Cardiac septum (tissue), 1 donor: ENCODE measurements around the gene EBPL. TPM values are rescaled to one million over a fixed set of nuclear protein-coding genes. Genes with fewer than 3 reads are reported as not detected.

ENCODE experiments used
- DNase-seq: peaks from one replicate; pipeline ENCODE4 v3.0.0-alpha.2; 2020; ENCODE audit warnings: low spot score
- intact Hi-C: fragments of 100-400 bp; cut with DNase I; formaldehyde crosslinking; loops from one replicate; pipeline ENCODE4 v1.14.0; 2022
- total RNA-seq: library from RNA; stranded (reverse); fragmentation: NEBNext Ultra II Directional; extraction: Animal tissue kit (Norgen Biotek cat#: 25700); gene quantifications from one replicate; pipeline ENCODE4 v1.2.1, GENCODE V29; 2021
- donor health status: DM: no; HTN: no; CAD: no.

The EBPL gene
- total RNA-seq, 1 donor from 2014 or later, result 6.7 TPM

DNA sequence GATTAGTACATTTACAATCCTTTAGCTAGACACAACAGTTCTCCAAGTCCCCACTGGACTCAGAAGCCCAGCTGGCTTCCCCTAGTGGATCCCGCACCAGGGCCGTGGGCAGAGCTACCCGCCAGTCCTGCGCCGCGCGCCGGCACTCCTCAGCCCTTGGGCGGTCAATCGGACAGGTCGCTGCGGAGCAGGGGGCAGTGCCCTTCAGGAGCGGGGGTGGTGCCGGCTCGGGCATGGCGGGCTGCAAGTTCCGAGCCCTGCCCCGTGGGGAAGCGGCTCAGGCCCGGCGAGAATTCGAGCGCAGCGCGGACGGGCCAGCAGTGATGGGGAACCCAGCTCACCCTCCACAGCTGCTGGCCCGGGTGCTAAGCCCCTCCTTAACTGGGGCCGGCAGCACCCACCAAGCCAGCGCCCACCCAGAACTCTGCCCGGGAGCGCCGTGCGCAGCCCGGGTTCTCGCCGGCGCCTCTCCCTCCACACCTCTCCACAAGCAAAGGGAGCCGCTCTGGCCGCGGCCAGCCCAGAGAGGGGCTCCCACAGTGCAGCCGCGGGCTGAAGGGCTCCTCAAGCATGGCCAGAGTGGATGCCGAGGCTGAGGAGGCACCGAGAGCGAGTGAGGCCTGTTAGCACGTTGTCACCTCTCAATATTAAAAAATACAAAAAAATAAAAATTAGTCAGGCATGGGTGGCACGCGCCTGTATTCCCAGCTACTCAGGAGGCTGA, 12.9 kb downstream of the EBPL start:
- no peak for DNase-seq
- intact Hi-C loops, result no loop called here

DNA sequence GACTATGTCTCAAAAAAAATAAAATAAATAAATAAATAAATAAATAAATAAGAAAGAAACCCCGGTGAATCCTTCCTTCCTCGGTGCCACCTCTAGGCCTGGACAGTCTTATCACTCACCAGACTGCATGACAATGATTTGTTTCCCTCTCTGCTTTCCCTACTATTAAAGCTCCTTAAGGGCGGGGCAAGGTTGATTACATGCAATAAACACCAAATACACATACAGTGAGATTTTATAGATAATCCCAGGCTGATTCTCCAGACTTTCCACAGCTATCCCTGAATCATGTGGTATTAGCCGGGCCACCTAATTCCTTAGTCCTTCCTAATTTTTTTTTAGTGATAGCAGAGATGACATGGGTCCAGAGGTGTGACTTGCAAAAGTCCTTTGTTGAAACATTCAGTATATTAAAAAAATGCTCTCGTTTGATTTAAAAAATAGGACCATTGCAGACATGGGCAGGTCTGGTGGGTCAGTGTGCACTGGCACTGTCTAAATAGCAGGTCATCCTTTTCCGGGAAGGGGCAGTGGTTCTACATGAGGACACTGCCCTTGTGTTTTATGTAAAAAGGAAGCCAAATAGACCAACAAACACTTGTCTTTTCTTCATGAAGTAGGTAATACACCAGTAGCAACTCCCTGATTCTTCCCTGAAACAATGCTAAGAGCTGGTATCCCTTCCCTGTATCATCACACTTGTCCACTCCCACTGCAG, 14.5 kb downstream of the EBPL start:
- DNase-seq, result no peak

GRCh38 chr13:49670828-49671227, 20.5 kb downstream of the EBPL start:
- intact Hi-C loops, result loop anchor here (1.0 kb wide), 1 partner anchor 177 kb away; no protein-coding TSS in a partner anchor
- no peak for DNase-seq

More for the DNA sequence above, 14.5 kb downstream of the EBPL start:
- intact Hi-C loops, result no loop called here

GRCh38 chr13:49669735-49670309, 21.5 kb downstream of the EBPL start:
- intact Hi-C loops, result loop anchor here (1.0 kb wide), 1 partner anchor 178 kb away; no protein-coding TSS in a partner anchor

GRCh38 chr13:49667773-49668172, 23.5 kb downstream of the EBPL start:
- intact Hi-C loops, result no loop called here
- no peak for DNase-seq

More at GRCh38 chr13:49669735-49670309, 21.5 kb downstream of the EBPL start:
- DNase-seq, result no peak

DNA sequence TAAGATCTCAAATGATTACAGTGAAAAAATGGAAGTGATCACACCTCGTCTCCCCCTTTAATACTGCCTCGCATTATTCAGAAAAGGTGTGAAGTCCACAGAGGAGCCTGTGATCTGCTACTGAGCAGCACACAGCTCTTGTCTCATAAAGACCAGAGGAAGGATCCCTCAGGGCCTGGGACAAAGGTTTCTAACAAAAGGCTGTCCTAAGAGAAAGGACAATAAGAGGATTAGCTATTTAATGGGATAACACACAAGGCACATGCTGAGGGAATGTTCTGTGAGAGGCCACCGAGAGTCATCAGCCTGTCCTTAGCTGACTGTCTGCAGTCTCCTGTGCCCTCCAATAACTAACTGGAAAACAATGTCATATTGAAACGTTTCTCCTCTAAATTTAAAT, 26.7 kb downstream of the EBPL start:
- no peak for DNase-seq
- intact Hi-C loops, result no loop called here

DNA sequence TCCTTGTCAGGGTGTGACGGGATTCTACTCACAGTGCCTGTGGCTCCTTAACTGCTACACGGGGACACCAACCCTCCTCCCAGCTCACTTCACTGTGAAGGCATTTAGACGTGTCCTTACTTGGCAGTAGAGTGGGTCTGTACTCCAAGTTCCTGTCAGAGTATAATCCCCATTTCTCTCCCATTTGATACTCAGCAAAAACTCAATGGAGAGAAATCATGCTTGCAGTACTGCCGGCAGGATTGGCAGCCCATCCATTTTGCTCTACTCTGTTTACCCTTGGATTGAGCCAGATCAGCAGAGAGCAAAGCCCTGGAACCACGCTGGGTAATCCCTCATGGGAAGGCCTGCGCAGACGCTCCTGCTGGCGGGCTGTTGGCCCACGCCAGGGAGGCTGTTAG, 34.0 kb downstream of the EBPL start:
- no peak for DNase-seq
- intact Hi-C loops, result no loop called here

GRCh38 chr13:49655906-49656305, 35.4 kb downstream of the EBPL start:
- DNase-seq, result no peak
- intact Hi-C loops, result no loop called here

DNA sequence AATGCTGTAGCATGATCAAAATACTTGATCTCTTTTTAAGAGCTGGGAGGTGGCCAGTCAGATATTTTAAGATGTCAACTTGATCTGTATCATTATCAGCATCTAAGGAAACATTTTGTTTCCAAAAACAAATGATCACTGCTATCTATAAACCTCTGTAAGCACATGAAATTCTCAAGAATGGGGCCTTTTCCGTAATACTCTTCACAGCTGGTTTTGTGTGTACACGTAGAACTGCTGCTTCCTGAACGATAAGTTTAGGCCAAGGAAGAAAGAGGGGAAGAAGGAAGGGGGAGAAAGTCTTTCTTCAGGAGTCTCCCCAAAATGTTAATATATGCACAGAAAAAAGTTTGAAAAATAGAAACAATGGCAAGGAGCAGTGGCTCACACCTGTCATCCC, 37.3 kb downstream of the EBPL start:
- intact Hi-C loops, result no loop called here
- no peak for DNase-seq

DNA sequence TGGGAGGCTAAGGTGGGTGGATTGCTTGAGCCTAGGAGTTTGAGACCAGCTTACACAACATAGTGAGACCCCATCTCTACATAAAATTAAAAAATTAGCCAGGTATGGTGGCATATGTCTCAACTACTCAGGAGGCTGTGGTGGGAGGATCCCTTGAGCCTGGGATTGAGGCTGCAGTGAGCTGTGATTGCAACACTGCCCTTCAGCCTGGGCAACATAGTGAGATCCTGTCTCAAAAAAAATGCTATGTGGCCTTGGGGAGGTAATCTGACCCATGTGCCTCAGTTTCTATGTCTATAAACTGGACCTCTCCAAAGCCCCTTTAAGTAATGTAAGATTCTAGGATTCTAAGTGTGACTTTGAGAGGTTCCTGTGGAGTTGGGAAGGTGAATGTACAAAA, 37.8 kb downstream of the EBPL start:
- intact Hi-C loops, result no loop called here
- no peak for DNase-seq

DNA sequence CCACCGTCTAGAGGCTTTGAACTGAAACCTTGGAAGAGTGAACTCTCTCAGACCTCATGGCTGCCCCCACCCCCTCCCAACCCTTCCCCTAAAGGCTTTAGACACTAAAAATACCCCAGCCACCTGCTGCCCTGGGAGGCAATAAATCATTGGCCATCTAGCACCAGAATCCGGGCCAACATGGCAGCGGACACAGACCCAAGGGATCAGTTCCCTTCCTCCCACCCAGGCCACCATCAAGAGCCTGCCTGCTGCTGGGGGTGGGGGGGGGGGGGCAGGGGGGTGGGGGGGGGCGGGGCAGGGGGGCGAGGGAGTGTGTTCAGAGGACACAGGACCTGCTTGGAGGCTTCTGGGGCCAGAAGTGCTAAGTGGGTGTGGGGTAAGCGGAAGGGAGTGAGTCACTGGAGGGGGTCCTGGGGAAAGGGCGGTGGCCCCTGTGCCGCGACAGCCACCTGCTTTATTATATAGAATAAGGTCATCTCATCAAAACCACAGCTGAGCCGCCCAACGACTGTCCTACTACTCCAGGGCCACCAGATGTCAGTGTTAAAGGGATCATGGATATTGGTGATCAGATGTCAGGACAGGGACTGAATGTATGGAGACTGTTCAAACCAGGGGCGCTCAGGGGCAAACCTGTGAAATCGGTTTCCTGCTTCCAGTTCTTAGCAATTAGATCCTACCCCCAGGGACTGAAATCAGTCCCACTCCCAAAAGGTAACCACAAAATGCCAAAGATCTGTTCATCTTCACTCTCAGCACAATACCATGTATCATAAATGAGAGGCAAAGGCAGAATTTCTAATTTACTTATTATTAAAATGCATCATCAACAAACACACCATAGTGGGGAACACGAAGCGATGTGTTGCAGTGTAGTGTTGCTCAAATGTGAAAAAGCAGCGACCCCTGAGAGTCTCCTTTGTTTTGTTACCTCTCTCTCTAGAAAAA, 38.7 kb downstream of the EBPL start:
- intact Hi-C loops, result no loop called here

GRCh38 chr13:49651570-49652354, 39.5 kb downstream of the EBPL start:
- intact Hi-C loops, result no loop called here
- DNase-seq, result no peak

More for the DNA sequence above, 38.7 kb downstream of the EBPL start:
- no peak for DNase-seq

GRCh38 chr13:49649963-49650312, 41.3 kb downstream of the EBPL start:
- intact Hi-C loops, result no loop called here
- DNase-seq, result no peak

GRCh38 chr13:49649244-49649962, 41.9 kb downstream of the EBPL start:
- intact Hi-C loops, result no loop called here

DNA sequence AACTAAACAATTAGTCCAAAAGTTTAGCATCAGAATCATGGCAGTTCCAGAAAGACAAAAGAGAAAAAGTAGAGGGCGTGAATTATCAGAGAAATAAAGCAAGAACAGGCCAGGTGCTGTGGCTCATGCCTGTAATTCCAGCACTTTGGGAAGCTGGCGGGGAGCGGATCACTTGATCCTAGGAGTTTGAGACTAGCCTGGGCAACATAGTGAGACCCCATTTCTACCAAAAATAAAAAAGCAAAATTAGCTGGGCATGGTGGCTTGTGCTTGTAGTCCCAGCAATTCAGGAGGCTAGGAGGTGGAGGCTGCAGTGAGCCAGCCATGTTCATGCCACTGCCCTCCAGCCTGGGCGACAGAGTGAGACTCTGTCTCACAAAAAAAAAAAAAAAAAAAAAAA, 44.6 kb downstream of the EBPL start:
- intact Hi-C loops, result no loop called here
- no peak for DNase-seq

More at GRCh38 chr13:49649244-49649962, 41.9 kb downstream of the EBPL start:
- no peak for DNase-seq

DNA sequence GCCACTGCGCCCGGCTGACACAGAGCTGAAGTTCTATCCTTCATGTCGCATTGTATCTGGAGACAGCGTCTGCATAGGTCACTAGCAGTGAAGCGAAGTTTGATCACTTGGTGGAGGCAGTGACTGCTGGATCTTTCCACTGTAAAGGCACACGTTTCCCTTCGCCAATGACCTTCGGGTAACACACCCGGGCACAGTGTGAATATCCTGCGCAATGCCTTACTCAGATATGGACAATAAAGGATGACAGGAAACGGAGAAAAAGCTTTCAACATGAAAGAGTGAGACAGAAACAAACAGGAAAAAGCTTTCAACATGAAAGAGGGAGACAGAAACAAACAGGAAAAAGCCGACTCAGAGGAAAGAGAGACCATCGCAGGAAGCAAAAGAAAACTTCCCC, 45.8 kb downstream of the EBPL start:
- intact Hi-C loops, result no loop called here
- no peak for DNase-seq

- intact Hi-C loops, result no loop called here
- DNase-seq, result no peak
Measured at GRCh38 chr13:49643035-49643646, 48.1 kb downstream of the EBPL start.

GRCh38 chr13:49641801-49642291, 49.4 kb downstream of the EBPL start:
- intact Hi-C loops, result no loop called here
- DNase-seq, result peak; percentile 86
